HepG2 (cell line): Measurements from ENCODE around the gene RHOT2. TPM values are rescaled to one million over a fixed set of nuclear protein-coding genes. Genes with fewer than 3 reads are reported as not detected.

ENCODE experiments used
- AKAP8 ChIP-seq: sonication (generic); formaldehyde crosslinking; IDR thresholded peaks from 2 replicates; pipeline ENCODE4 v1.5.1; 2020; ENCODE audit warnings: mild to moderate bottlenecking, missing genetic modification reagents
- ARNT ChIP-seq: fragments of 450-650 bp; IDR thresholded peaks from 2 replicates; pipeline ENCODE4 v1.6.1; 2017
- ASH2L ChIP-seq: fragments of 300-600, 200-600 bp; sonication (generic); IDR thresholded peaks from 2 replicates; pipeline ENCODE4 v1.7.0; 2017; ENCODE audit warnings: low read depth, mild to moderate bottlenecking, moderate library complexity, mixed read lengths, low read length; ENCODE audit not compliant: insufficient read length
- BCL3 ChIP-seq: sonication (generic); formaldehyde crosslinking; IDR thresholded peaks from 2 replicates; pipeline ENCODE4 v1.5.1; 2020; ENCODE audit warnings: mild to moderate bottlenecking, missing genetic modification reagents, moderate library complexity
- HDAC1 ChIP-seq: sonication (generic); formaldehyde crosslinking; IDR thresholded peaks from 2 replicates; pipeline ENCODE4 v1.5.1; 2020; ENCODE audit warnings: mild to moderate bottlenecking, missing genetic modification reagents
- HDAC2 ChIP-seq: sonication (generic); formaldehyde crosslinking; IDR thresholded peaks from 2 replicates; pipeline ENCODE4 v1.4.0; 2020; ENCODE audit warnings: missing genetic modification reagents
- HOXA5 ChIP-seq: sonication (generic); formaldehyde crosslinking; IDR thresholded peaks from 2 replicates; pipeline ENCODE4 v1.4.0; 2020; ENCODE audit warnings: missing genetic modification reagents
- MYPOP ChIP-seq: sonication (generic); formaldehyde crosslinking; IDR thresholded peaks from 2 replicates; pipeline ENCODE4 v1.8.1; 2023; ENCODE audit warnings: mild to moderate bottlenecking, moderate library complexity, missing genetic modification reagents
- PTBP1 ChIP-seq: fragments of 200-400 bp; formaldehyde crosslinking; IDR thresholded peaks from 2 replicates; pipeline ENCODE4 v1.6.1; 2018; ENCODE audit warnings: low read length, low read depth; ENCODE audit not compliant: poor library complexity, severe bottlenecking
- RAD21 ChIP-seq: fragments of 450-650 bp; formaldehyde crosslinking; IDR thresholded peaks from 2 replicates; pipeline ENCODE4 v1.5.0; 2020; ENCODE audit warnings: mild to moderate bottlenecking
- SNAPC2 ChIP-seq: sonication (generic); formaldehyde crosslinking; IDR thresholded peaks from 2 replicates; pipeline ENCODE4 v1.8.1; 2022; ENCODE audit warnings: mild to moderate bottlenecking, missing genetic modification reagents
- UBTF ChIP-seq: sonication (generic); formaldehyde crosslinking; IDR thresholded peaks from 2 replicates; pipeline ENCODE4 v1.4.0; 2020; ENCODE audit warnings: mild to moderate bottlenecking, missing genetic modification reagents
- ZBTB25 ChIP-seq: IDR thresholded peaks from 2 replicates; pipeline ENCODE4 v1.6.1; 2018; ENCODE audit warnings: missing genetic modification reagents
- ZBTB38 ChIP-seq: sonication (generic); formaldehyde crosslinking; IDR thresholded peaks from 2 replicates; pipeline ENCODE4 v1.5.1; 2020; ENCODE audit warnings: mild to moderate bottlenecking, missing genetic modification reagents
- ZFY ChIP-seq: sonication (generic); formaldehyde crosslinking; IDR thresholded peaks from 2 replicates; pipeline ENCODE4 v1.4.0; 2020; ENCODE audit warnings: missing genetic modification reagents
- ZHX1 ChIP-seq: sonication (generic); formaldehyde crosslinking; IDR thresholded peaks from 2 replicates; pipeline ENCODE4 v1.8.1; 2022; ENCODE audit warnings: low read depth, mild to moderate bottlenecking, missing genetic modification reagents
- ZNF235 ChIP-seq: sonication (generic); formaldehyde crosslinking; IDR thresholded peaks from 2 replicates; pipeline ENCODE4 v1.8.1; 2023; ENCODE audit warnings: mild to moderate bottlenecking, missing genetic modification reagents, borderline replicate concordance
- ZNF292 ChIP-seq: sonication (generic); formaldehyde crosslinking; IDR thresholded peaks from 2 replicates; pipeline ENCODE4 v1.8.1; 2022; ENCODE audit warnings: mild to moderate bottlenecking, low read depth, missing genetic modification reagents, borderline replicate concordance
- ZNF33A ChIP-seq: sonication (generic); formaldehyde crosslinking; IDR thresholded peaks from 2 replicates; pipeline ENCODE4 v1.5.1; 2020; ENCODE audit warnings: missing genetic modification reagents, mild to moderate bottlenecking, moderate library complexity, borderline replicate concordance
- ZNF547 ChIP-seq: sonication (generic); formaldehyde crosslinking; IDR thresholded peaks from 2 replicates; pipeline ENCODE4 v1.5.1; 2020; ENCODE audit warnings: mild to moderate bottlenecking, missing genetic modification reagents
- polyA plus RNA-seq, 8 experiments: library from polyadenylated mRNA; depleted of rRNA in 3 of 8; stranded (reverse) in 7 of 8; unstranded in 1 of 8; fragments of >200 nt; fragmentation: Illumina TruSeq in 4 of 8; extraction: Trizol in 4 of 8; gene quantifications; 2 replicates each; pipeline versions ENCODE4 v1.2.1 to v1.2.3, GENCODE V29; 2011 to 2016; ENCODE audit warnings: low read depth in 4 of 8, missing spikeins in 1 of 8, mixed read lengths in 1 of 8; ENCODE audit not compliant: insufficient read depth in 1 of 8
- total RNA-seq, 5 experiments: library from RNA; depleted of rRNA; stranded (reverse); fragments of >200 nt; fragmentation: Illumina TruSeq; extraction: Trizol; gene quantifications; 2 replicates each; pipeline ENCODE4 v1.2.3, GENCODE V29; 2016; ENCODE audit warnings: low read depth in 1 of 5

The RHOT2 gene
- total and polyA plus RNA-seq, 2 of the 13 experiments (the other 11 are each of a cell fraction or from before 2014, with no cell fraction given): 63.6 to 76.9 TPM

- no peak for TF ChIP-seq MYPOP (CRISPR knock-in tag)
- TF ChIP-seq PTBP1: no peak
- TF ChIP-seq ZBTB38 (CRISPR knock-in tag): 0 out of 2 replicates have a peak, but pooled peaks have one; percentile 33
- TF ChIP-seq ASH2L: no peak
- TF ChIP-seq RAD21: no peak
- no peak for TF ChIP-seq ZNF33A (CRISPR knock-in tag)
- TF ChIP-seq HDAC2: no peak
- peak; percentile 74; the same call in 1 of the 2 replicates for TF ChIP-seq BCL3
- TF ChIP-seq HDAC1 (CRISPR knock-in tag): no peak
- 0 out of 2 replicates have a peak, but pooled peaks have one; percentile 72 for TF ChIP-seq ZNF547 (CRISPR knock-in tag)
- TF ChIP-seq ARNT: no peak
- TF ChIP-seq ZHX1 (CRISPR knock-in tag): no peak
- TF ChIP-seq ZNF292 (CRISPR knock-in tag): no peak
- no peak for TF ChIP-seq ZFY (CRISPR knock-in tag)
- no peak; the same call in 1 of the 2 replicates for TF ChIP-seq SNAPC2 (CRISPR knock-in tag)
- 0 out of 2 replicates have a peak, but pooled peaks have one; percentile 36 for TF ChIP-seq ZNF235
- 0 out of 2 replicates have a peak, but pooled peaks have one; percentile 6 for TF ChIP-seq HOXA5 (CRISPR knock-in tag)
- TF ChIP-seq ZBTB25: no peak
- 0 out of 2 replicates have a peak, but pooled peaks have one; percentile 18 for TF ChIP-seq UBTF (CRISPR knock-in tag)
- TF ChIP-seq AKAP8 (CRISPR knock-in tag): peak; percentile 77; the same call in 1 of the 2 replicates
Measured at GRCh38 chr16:637081-638018, 30.6 kb upstream of the RHOT2 start (continued).
